ENCODE measurements around the gene CAMTA1.
A peak's percentile ranks its signal among the peaks of the same experiment; 100 is the strongest.

Gene CAMTA1

GRCh38 chr1:7068552-7068951 lies 283.3 kb downstream of the CAMTA1 start:
- ATAC-seq = no peak

DNA sequence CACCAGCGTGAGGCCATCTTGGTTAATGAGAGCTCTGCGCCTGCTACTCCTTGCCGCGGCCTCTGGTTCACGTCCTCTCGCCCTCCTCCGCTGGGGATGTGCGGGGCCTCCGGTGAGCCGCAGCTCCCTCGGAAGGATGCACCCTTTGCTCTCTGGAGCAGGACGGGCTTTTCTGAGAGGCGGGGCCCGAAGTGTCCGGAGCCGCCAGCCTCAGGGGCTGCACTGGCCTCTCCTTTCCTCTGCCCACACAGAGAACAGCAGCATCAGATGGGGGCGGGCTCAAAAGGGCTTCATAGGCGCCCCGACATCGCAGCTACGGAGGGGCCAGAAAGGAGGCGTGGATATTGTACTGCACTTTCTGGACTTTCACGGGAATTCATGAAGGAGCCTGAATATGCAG lies 284.7 kb downstream of the CAMTA1 start:
- TF ChIP-seq BACH2 (CRISPR knock-in tag; IDR thresholded peaks at IDR 0.05; ENCODE audit: borderline replicate concordance) (no peak), TOX (CRISPR knock-in tag; IDR thresholded peaks at IDR 0.05; ENCODE audit: borderline replicate concordance) (no peak), PATZ1 (CRISPR knock-in tag; IDR thresholded peaks at IDR 0.05; ENCODE audit: borderline replicate concordance) (no peak), ZFP3 (CRISPR knock-in tag; IDR thresholded peaks at IDR 0.05) (no peak), CSRNP3 (CRISPR knock-in tag; IDR thresholded peaks at IDR 0.05) (no peak), ZC3H10 (CRISPR knock-in tag; IDR thresholded peaks at IDR 0.05) (no peak), TCF4 (CRISPR knock-in tag; IDR thresholded peaks at IDR 0.05; ENCODE audit: borderline replicate concordance) (no peak), ZFP30 (CRISPR knock-in tag; IDR thresholded peaks at IDR 0.05) (no peak)
- ATAC-seq = peak; percentile 38

More at GRCh38 chr1:7068552-7068951, 283.3 kb downstream of the CAMTA1 start:
- no peak for TF ChIP-seq PATZ1 (CRISPR knock-in tag; IDR thresholded peaks at IDR 0.05; ENCODE audit: borderline replicate concordance)

DNA sequence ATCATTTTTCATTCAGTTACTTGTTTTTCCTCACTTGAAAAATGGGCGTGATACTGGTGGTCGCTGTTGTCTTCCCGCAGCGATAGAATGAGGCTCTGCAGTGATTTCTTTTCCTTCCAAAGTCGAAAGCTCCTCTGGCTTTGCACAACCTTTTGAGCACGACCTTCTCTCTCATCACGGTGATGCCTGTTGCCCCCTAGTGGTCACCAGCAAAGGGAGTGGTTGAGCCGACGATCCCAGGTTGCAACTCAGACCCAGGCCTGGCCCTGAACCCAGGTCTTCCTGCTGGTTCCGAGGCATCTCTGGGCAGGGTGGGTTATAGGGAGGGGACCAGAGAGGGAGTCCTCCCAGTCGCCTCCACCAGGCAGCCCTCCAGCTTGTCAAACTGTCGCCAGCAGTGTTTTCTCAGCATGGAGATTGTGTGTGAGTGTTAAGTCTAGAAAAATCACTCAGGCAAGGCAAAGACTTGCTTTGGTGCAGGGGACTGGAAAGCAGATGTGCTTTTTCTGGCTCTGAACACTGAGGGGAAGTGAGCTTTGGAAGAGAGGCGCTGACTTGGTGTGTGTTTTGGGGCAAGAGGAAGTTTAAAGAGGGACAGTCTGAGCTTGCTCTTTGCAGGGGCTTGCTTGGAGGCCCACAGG lies 285.3 kb downstream of the CAMTA1 start:
- ATAC-seq = peak; percentile 96
- no peak for TF ChIP-seq ZFP30 (CRISPR knock-in tag; IDR thresholded peaks at IDR 0.05)
- TF ChIP-seq, protein P1, sequence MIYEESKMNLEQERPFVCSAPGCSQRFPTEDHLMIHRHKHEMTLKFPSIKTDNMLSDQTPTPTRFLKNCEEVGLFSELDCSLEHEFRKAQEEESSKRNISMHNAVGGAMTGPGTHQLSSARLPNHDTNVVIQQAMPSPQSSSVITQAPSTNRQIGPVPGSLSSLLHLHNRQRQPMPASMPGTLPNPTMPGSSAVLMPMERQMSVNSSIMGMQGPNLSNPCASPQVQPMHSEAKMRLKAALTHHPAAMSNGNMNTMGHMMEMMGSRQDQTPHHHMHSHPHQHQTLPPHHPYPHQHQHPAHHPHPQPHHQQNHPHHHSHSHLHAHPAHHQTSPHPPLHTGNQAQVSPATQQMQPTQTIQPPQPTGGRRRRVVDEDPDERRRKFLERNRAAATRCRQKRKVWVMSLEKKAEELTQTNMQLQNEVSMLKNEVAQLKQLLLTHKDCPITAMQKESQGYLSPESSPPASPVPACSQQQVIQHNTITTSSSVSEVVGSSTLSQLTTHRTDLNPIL (CRISPR knock-in tag; IDR thresholded peaks at IDR 0.05; ENCODE audit: low read depth) = no peak
- TF ChIP-seq PATZ1 (CRISPR knock-in tag; IDR thresholded peaks at IDR 0.05; ENCODE audit: borderline replicate concordance) = no peak
- TF ChIP-seq ESRRG (CRISPR knock-in tag; IDR thresholded peaks at IDR 0.05) = no peak
- no peak for TF ChIP-seq PPARA (CRISPR knock-in tag; IDR thresholded peaks at IDR 0.05; ENCODE audit: borderline replicate concordance)
- TF ChIP-seq ZNF8 (CRISPR knock-in tag; IDR thresholded peaks at IDR 0.05) = no peak
- TF ChIP-seq ARNTL (CRISPR knock-in tag; IDR thresholded peaks at IDR 0.05; ENCODE audit: borderline replicate concordance, low read depth) = no peak
- TF ChIP-seq BACH2 (CRISPR knock-in tag; IDR thresholded peaks at IDR 0.05; ENCODE audit: borderline replicate concordance) = no peak
- TF ChIP-seq TCF4 (CRISPR knock-in tag; IDR thresholded peaks at IDR 0.05; ENCODE audit: borderline replicate concordance) = no peak
- no peak for TF ChIP-seq TSHZ2 (CRISPR knock-in tag; IDR thresholded peaks at IDR 0.05)
- no peak for TF ChIP-seq RARB (CRISPR knock-in tag; IDR thresholded peaks at IDR 0.05)
- no peak for TF ChIP-seq ISL1 (CRISPR knock-in tag; IDR thresholded peaks at IDR 0.05)
- no peak for TF ChIP-seq CSDC2 (CRISPR knock-in tag; IDR thresholded peaks at IDR 0.05)
- TF ChIP-seq TOX (CRISPR knock-in tag; IDR thresholded peaks at IDR 0.05; ENCODE audit: borderline replicate concordance) = no peak
